ENCODE results near the gene TMEM30B. TPM values are rescaled to one million over a fixed set of nuclear protein-coding genes. Genes with fewer than 3 reads are reported as not detected.
"Not testable (repeated sequence)": the region's sequence is repeated elsewhere in the genome, so short reads cannot be mapped to it uniquely, and the experiment has no call there.

Gene TMEM30B
- total and polyA plus RNA-seq, 2 experiments from 2014 or later, result 0.35 to 1.7 TPM

GRCh38 chr14:61319706-61320105, 38.6 kb upstream of the TMEM30B start:
- no peak overlapping the region for H2AFZ ChIP-seq
- H3K4me3 ChIP-seq, result no peak overlapping the region
- DNase-seq, result no peak
- no peaks in the 10 kb centered on the region for H3K9me3 ChIP-seq (ENCODE audit: low read depth)
- H3K9ac ChIP-seq, result no peak overlapping the region
- H3K27me3 ChIP-seq (replicated peaks; ENCODE audit: insufficient read depth), result peaks cover 61% of the 10 kb centered on the region
- no peak overlapping the region for H3K4me2 ChIP-seq (ENCODE audit: unreplicated experiment)
- no peak for TF ChIP-seq EZH2phosphoT487 (IDR thresholded peaks at IDR 0.05; ENCODE audit: insufficient read depth, low read depth)
- no peak for TF ChIP-seq EZH2 (IDR thresholded peaks at IDR 0.05; ENCODE audit: insufficient read depth, poor library complexity, severe bottlenecking)
- 60% methylated on average over 6 of the region's 6 CpGs for WGBS, 2 experiments (ENCODE audit: low coverage in 1 of 2, low lambda C conversion rate in 2 of 2, missing lambda C conversion rate in 2 of 2)
- in situ Hi-C loops (cut with MboI), result no loop called here
- no peaks in the 10 kb centered on the region for H4K20me1 ChIP-seq (ENCODE audit: insufficient read depth)
- H3K9me2 ChIP-seq (ENCODE audit: insufficient read depth), result no peaks in the 10 kb centered on the region
- H3K36me3 ChIP-seq (ENCODE audit: low read depth), result no peaks in the 10 kb centered on the region
- H3K79me2 ChIP-seq (ENCODE audit: insufficient read depth), result no peaks in the 10 kb centered on the region
- no peaks in the 10 kb centered on the region for H3F3A ChIP-seq (ENCODE audit: insufficient read depth)
- H3K27ac ChIP-seq, result no peak overlapping the region
- H3K4me1 ChIP-seq (ENCODE audit: insufficient read depth), result no peaks in the 10 kb centered on the region

GRCh38 chr14:61319086-61319485, 37.9 kb upstream of the TMEM30B start:
- H4K20me1 ChIP-seq (ENCODE audit: insufficient read depth), result no peaks in the 10 kb centered on the region
- no peak overlapping the region for H3K27ac ChIP-seq
- H3K9me3 ChIP-seq (ENCODE audit: low read depth), result no peaks in the 10 kb centered on the region
- H3F3A ChIP-seq (ENCODE audit: insufficient read depth), result no peaks in the 10 kb centered on the region
- H3K36me3 ChIP-seq (ENCODE audit: low read depth), result no peaks in the 10 kb centered on the region
- no peak overlapping the region for H3K4me2 ChIP-seq (ENCODE audit: unreplicated experiment)
- no peaks in the 10 kb centered on the region for H3K4me1 ChIP-seq (ENCODE audit: insufficient read depth)
- WGBS, 2 experiments (ENCODE audit: low coverage in 1 of 2, low lambda C conversion rate in 2 of 2, missing lambda C conversion rate in 2 of 2), result 51 to 56% methylated on average over 3 of the region's 3 CpGs
- H2AFZ ChIP-seq, result no peak overlapping the region
- in situ Hi-C loops (cut with MboI), result no loop called here
- TF ChIP-seq EZH2phosphoT487 (IDR thresholded peaks at IDR 0.05; ENCODE audit: insufficient read depth, low read depth) (no peak), EZH2 (IDR thresholded peaks at IDR 0.05; ENCODE audit: insufficient read depth, poor library complexity, severe bottlenecking) (no peak)
- peaks cover 60% of the 10 kb centered on the region for H3K27me3 ChIP-seq (replicated peaks; ENCODE audit: insufficient read depth)
- DNase-seq, result no peak
- H3K4me3 ChIP-seq, result no peak overlapping the region
- no peaks in the 10 kb centered on the region for H3K79me2 ChIP-seq (ENCODE audit: insufficient read depth)
- H3K9ac ChIP-seq, result no peak overlapping the region
- no peaks in the 10 kb centered on the region for H3K9me2 ChIP-seq (ENCODE audit: insufficient read depth)

- TF ChIP-seq EZH2phosphoT487 (IDR thresholded peaks at IDR 0.05; ENCODE audit: insufficient read depth, low read depth) (no peak), EZH2 (IDR thresholded peaks at IDR 0.05; ENCODE audit: insufficient read depth, poor library complexity, severe bottlenecking) (no peak)
- H3K4me1 ChIP-seq (ENCODE audit: insufficient read depth), result no peaks in the 10 kb centered on the region
- no peak overlapping the region for H3K4me3 ChIP-seq
- H2AFZ ChIP-seq, result no peak overlapping the region
- no peaks in the 10 kb centered on the region for H3K9me3 ChIP-seq (ENCODE audit: low read depth)
- in situ Hi-C loops (cut with MboI), result no loop called here
- H3F3A ChIP-seq (ENCODE audit: insufficient read depth), result no peaks in the 10 kb centered on the region
- no peak overlapping the region for H3K4me2 ChIP-seq (ENCODE audit: unreplicated experiment)
- no peak overlapping the region for H3K27ac ChIP-seq
- no peak for DNase-seq
- H3K9me2 ChIP-seq (ENCODE audit: insufficient read depth), result no peaks in the 10 kb centered on the region
- peaks cover 26% of the 10 kb centered on the region; the same call in 1 of the 2 replicates for H3K27me3 ChIP-seq (replicated peaks; ENCODE audit: insufficient read depth)
- no peak overlapping the region for H3K9ac ChIP-seq
- H4K20me1 ChIP-seq (ENCODE audit: insufficient read depth), result no peaks in the 10 kb centered on the region
- H3K36me3 ChIP-seq (ENCODE audit: low read depth), result no peaks in the 10 kb centered on the region
- 50 to 52% methylated on average over 4 of the region's 4 CpGs for WGBS, 2 experiments (ENCODE audit: low coverage in 1 of 2, low lambda C conversion rate in 2 of 2, missing lambda C conversion rate in 2 of 2)
- H3K79me2 ChIP-seq (ENCODE audit: insufficient read depth), result no peaks in the 10 kb centered on the region
Measured at GRCh38 chr14:61315313-61315712, 34.2 kb upstream of the TMEM30B start.

DNA sequence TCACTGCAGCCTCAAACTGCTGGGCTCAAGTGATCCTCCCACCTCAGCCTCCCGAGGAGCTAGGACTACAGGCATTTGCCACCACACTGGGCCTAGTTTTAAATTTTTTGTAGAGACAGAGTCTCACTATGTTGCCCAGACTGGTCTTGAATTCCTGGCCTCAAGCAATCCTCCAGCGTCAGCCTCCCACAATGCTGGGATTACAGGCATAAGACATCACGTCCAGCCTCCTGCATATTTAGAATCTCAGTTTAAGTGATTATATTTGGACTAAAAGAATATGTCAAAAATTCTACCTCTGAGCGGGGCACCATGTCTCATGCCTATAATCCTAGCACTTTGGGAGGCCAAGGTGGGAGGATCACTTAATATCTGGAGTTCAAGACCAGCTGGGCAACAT, 27.6 kb upstream of the TMEM30B start:
- H3K4me1 ChIP-seq (ENCODE audit: insufficient read depth); H3K4me3 ChIP-seq; H3K36me3 ChIP-seq (ENCODE audit: low read depth); H4K20me1 ChIP-seq (ENCODE audit: insufficient read depth); H3K79me2 ChIP-seq (ENCODE audit: insufficient read depth); H3F3A ChIP-seq (ENCODE audit: insufficient read depth); DNase-seq; H3K9me2 ChIP-seq (ENCODE audit: insufficient read depth); H3K9me3 ChIP-seq (ENCODE audit: low read depth); H3K4me2 ChIP-seq (ENCODE audit: unreplicated experiment); H3K27ac ChIP-seq; H3K27me3 ChIP-seq (replicated peaks; ENCODE audit: insufficient read depth); H3K9ac ChIP-seq; H2AFZ ChIP-seq: not testable (repeated sequence)
- in situ Hi-C loops (cut with MboI), result loop anchor here (10.0 kb wide), 1 partner anchor 526 kb away; no protein-coding TSS in a partner anchor
- WGBS, 2 experiments (ENCODE audit: low coverage in 1 of 2, low lambda C conversion rate in 2 of 2, missing lambda C conversion rate in 2 of 2), result 53 to 65% methylated on average over 4 of the region's 4 CpGs

DNA sequence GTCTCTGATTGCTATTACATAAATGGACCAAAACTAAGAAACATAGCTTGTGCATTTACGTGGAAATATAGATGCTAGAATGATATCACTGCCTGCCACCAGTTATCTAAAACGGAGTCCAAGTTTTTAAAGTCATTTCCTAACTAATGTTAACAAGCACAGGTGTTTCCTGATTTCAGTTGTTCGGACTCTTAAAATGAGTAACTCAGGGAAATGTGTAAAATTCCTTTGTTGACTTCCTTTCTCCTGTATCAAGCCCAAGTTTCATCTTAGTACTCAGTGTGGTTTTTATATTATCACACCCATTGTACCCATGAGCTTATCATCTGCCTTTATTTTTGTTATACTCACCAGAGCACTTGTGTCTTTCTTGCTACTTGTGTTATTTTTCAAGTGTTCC, 27.1 kb upstream of the TMEM30B start:
- no peak for TF ChIP-seq EZH2 (IDR thresholded peaks at IDR 0.05; ENCODE audit: insufficient read depth, poor library complexity, severe bottlenecking)
- TF ChIP-seq EZH2phosphoT487 (IDR thresholded peaks at IDR 0.05; ENCODE audit: insufficient read depth, low read depth), result no peak
- H3F3A ChIP-seq (ENCODE audit: insufficient read depth), result no peaks in the 10 kb centered on the region
- H4K20me1 ChIP-seq (ENCODE audit: insufficient read depth), result no peaks in the 10 kb centered on the region
- H3K27me3 ChIP-seq (replicated peaks; ENCODE audit: insufficient read depth), result peaks cover 2% of the 10 kb centered on the region; the same call in 1 of the 2 replicates
- in situ Hi-C loops (cut with MboI), result loop anchor here (10.0 kb wide), 1 partner anchor 527 kb away; no protein-coding TSS in a partner anchor
- no peak overlapping the region for H3K27ac ChIP-seq
- H3K79me2 ChIP-seq (ENCODE audit: insufficient read depth), result no peaks in the 10 kb centered on the region
- H3K4me2 ChIP-seq (ENCODE audit: unreplicated experiment), result no peak overlapping the region
- H3K4me3 ChIP-seq, result no peak overlapping the region
- H3K9ac ChIP-seq, result no peak overlapping the region
- H3K36me3 ChIP-seq (ENCODE audit: low read depth), result no peaks in the 10 kb centered on the region
- WGBS, 2 experiments (ENCODE audit: low coverage in 1 of 2, low lambda C conversion rate in 2 of 2, missing lambda C conversion rate in 2 of 2), result 28% methylated on average over 3 of the region's 3 CpGs
- H2AFZ ChIP-seq, result no peak overlapping the region
- H3K9me2 ChIP-seq (ENCODE audit: insufficient read depth), result no peaks in the 10 kb centered on the region
- no peaks in the 10 kb centered on the region for H3K4me1 ChIP-seq (ENCODE audit: insufficient read depth)
- H3K9me3 ChIP-seq (ENCODE audit: low read depth), result no peaks in the 10 kb centered on the region
- DNase-seq, result no peak

Data from GM23248 (cell line).